ENCODE results near the gene REM2.
"Not testable (repeated sequence)": the region's sequence is repeated elsewhere in the genome, so short reads cannot be mapped to it uniquely, and the experiment has no call there.

Gene REM2

GRCh38 chr14:22848351-22849164 lies 34.5 kb upstream of the REM2 start:
- no peak for DNase-seq (ENCODE audit: low read depth)

- no peak for DNase-seq (ENCODE audit: low read depth)
Measured at GRCh38 chr14:22849212-22849819, 33.7 kb upstream of the REM2 start.

- peak; percentile 33 for DNase-seq (ENCODE audit: low read depth)
Measured at GRCh38 chr14:22850944-22851764, 31.9 kb upstream of the REM2 start.

- DNase-seq (ENCODE audit: low read depth) = not testable (repeated sequence)
Measured at GRCh38 chr14:22852178-22852577, 30.8 kb upstream of the REM2 start.

GRCh38 chr14:22852599-22852939 lies 30.5 kb upstream of the REM2 start:
- no peak for DNase-seq (ENCODE audit: low read depth)

GRCh38 chr14:22852940-22853767 lies 29.9 kb upstream of the REM2 start:
- DNase-seq (ENCODE audit: low read depth) = peak; percentile 89

- not testable (repeated sequence) for DNase-seq (ENCODE audit: low read depth)
Measured at GRCh38 chr14:22854296-22854695, 28.7 kb upstream of the REM2 start.

GRCh38 chr14:22854963-22855724 lies 27.9 kb upstream of the REM2 start:
- no peak for DNase-seq (ENCODE audit: low read depth)

GRCh38 chr14:22856428-22856827 lies 26.6 kb upstream of the REM2 start:
- DNase-seq (ENCODE audit: low read depth) = no peak

- not testable (repeated sequence) for DNase-seq (ENCODE audit: low read depth)
Measured at GRCh38 chr14:22860377-22860776, 22.6 kb upstream of the REM2 start.

- no peak for DNase-seq (ENCODE audit: low read depth)
Measured at GRCh38 chr14:22861651-22862050, 21.4 kb upstream of the REM2 start.

- DNase-seq (ENCODE audit: low read depth) = no peak
Measured at GRCh38 chr14:22864979-22865378, 18.0 kb upstream of the REM2 start.

- no peak for DNase-seq (ENCODE audit: low read depth)
Measured at GRCh38 chr14:22865424-22866405, 17.3 kb upstream of the REM2 start.

- no peak for DNase-seq (ENCODE audit: low read depth)
Measured at GRCh38 chr14:22866874-22867273, 16.1 kb upstream of the REM2 start.

GRCh38 chr14:22870811-22871223 lies 12.2 kb upstream of the REM2 start:
- no peak for DNase-seq (ENCODE audit: low read depth)

- DNase-seq (ENCODE audit: low read depth) = peak; percentile 76
Measured at GRCh38 chr14:22871224-22872032, 11.6 kb upstream of the REM2 start, which contains the start of gene LRP10. TSS of gene LRP10 (plus strand) at chr14:22871740. CDS start at chr14:22872304, 564 bp downstream.

GRCh38 chr14:22872033-22872832 lies 10.8 kb upstream of the REM2 start:
- DNase-seq (ENCODE audit: low read depth) = peak; percentile 58

Measured in activated T-cell treated with anti-CD3 and anti-CD28 coated beads for 48 hours (primary cell).